Stimulated activated CD4-positive, alpha-beta T cell treated with anti-CD3 and anti-CD28 coated beads, Interleukin-2, amount 100 ng/mL, for 4 hours (primary cell): ENCODE measurements around the gene FAM117B.
"Not testable (repeated sequence)": the region's sequence is repeated elsewhere in the genome, so short reads cannot be mapped to it uniquely, and the experiment has no call there.

Experiments
- DNase-seq: peaks from one replicate; pipeline ENCODE4 v3.0.0-alpha.2; 2020; ENCODE audit warnings: low read depth

FAM117B gene

GRCh38 chr2:202760848-202761247, 126.1 kb downstream of the FAM117B start:
- DNase-seq = no peak

DNA sequence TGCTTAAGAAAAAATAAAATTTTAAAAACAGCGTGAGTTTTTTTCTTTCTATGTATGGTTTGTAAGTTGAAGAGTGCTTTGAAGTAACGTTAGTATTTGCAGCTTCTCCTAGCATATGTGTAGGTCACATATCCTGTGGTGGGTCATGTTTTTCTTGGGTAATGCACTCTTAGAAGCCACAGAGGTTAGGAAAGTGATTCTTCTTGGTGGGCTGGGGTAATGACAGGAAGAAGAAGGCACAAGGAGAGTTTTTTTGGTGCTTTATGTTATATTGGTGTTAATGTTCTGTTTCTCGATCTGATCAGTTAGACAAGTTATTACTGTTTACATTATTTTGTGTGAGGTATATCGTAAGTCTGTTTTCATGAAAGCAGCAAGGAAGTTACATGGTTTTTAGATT, 127.8 kb downstream of the FAM117B start:
- no peak for DNase-seq

DNA sequence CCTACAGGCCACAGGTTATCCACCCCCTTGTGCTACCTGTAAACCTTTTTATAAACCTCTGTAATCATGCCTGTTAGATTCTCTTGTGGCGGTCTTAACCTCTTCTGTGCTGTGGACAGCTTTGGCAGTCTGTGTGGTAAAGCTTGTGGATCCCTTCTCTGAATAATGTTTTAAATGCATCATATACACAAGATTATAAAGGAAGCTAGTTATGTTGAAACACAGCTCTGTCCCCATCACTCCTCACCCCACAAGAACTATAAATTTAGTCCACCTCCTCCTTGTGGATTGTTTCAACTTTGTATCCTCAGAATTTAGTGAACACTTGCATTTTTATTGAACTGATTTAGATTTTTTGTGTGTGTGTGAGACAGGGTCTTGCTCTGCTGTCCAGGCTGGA, 129.1 kb downstream of the FAM117B start:
- DNase-seq = no peak

- DNase-seq = no peak
Measured at GRCh38 chr2:202764991-202765390, 130.2 kb downstream of the FAM117B start.

DNA sequence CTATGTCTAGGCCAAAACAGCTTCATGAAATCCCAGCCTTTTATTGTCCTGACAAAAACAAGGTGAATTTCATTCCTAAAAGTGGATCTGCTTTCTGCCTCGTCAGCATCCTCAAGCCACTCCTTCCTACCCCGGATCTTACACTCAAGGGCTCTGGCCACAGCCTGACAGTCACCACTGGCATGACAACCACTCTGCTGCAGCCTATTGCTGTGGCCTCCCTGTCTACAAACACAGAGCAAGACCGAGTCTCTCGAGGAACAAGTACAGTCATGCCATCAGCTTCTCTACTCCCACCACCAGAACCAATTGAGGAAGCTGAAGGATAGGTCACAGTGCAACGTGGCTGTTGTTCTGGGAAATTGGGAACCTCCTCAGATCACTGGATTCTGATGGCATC, 130.7 kb downstream of the FAM117B start:
- no peak for DNase-seq

- no peak for DNase-seq
Measured at GRCh38 chr2:202768273-202768672, 133.5 kb downstream of the FAM117B start.

GRCh38 chr2:202769201-202769600, 134.4 kb downstream of the FAM117B start:
- DNase-seq = no peak

- no peak for DNase-seq
Measured at GRCh38 chr2:202771336-202771735, 136.6 kb downstream of the FAM117B start.

- DNase-seq = no peak
Measured at GRCh38 chr2:202771741-202772460, 137.1 kb downstream of the FAM117B start.

- no peak for DNase-seq
Measured at GRCh38 chr2:202773301-202773973, 138.7 kb downstream of the FAM117B start.

GRCh38 chr2:202774104-202774503, 139.3 kb downstream of the FAM117B start:
- DNase-seq = no peak

- no peak for DNase-seq
Measured at GRCh38 chr2:202778217-202778616, 143.4 kb downstream of the FAM117B start.

GRCh38 chr2:202780514-202781021, 145.8 kb downstream of the FAM117B start:
- DNase-seq = no peak

DNA sequence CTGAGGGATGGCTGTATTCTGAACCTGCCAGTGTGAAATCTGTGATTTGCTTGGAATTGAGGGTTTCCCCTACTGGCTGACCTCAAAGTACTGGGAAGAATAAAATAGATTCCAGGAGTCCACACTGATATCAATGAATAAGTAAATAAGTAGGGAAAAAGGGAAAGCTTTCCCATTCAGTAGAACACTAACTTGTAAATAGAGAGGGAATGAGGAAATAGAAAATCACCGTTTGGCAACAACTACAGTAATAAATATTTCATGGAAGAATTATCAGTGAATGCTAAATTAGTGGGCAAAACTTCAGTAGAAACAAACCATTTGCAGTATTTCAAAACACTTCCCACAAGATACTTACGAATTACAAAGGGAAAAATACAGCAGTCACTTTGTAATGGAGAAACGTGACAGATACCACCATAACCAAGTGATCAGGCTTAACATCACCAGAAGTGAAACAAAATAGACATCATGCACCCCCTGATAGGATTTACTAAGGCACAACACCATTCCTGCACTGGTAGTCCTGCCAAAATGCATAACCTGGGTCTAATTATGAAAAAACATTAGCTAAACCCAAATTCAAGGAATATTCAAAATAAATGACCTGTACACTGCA, 148.3 kb downstream of the FAM117B start:
- no peak for DNase-seq

GRCh38 chr2:202786842-202787241, 152.1 kb downstream of the FAM117B start:
- no peak for DNase-seq

DNA sequence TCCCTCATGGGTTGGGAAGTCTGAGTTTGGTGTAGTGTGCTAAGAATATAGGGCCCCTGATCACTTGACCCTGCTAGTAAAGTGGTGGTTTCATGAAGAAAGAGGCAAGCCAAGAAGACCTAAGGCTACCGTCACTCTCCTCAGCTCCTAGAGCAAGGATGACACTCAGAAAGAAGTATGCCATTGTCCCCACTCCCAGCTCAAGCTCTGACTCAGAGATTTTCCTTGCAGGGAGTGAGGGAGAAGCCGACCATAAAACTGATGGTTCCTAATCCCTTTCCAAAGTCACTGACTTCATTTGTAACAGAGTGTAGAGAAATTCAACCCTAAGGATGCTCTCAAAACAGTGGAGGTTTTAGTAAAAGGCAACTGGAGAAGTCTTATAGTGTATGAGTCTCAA, 155.9 kb downstream of the FAM117B start:
- DNase-seq = no peak

DNA sequence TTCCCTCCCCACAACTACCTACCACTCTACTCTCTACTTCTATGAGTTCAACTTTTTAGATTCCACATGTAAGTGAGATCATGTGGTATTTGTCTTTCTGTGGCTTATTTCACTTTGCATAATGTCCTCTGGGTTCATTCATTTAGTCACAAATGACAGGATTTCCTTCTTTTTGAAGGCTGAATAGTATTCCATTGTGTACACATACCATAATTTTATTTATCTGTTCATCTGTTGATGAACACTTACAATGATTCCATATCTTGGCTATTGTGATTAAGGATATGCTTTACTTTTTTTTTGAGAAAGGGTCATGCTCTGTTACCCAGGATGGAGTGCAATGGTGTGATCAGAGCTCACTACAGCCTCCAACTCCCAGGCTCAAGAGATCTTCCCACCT, 163.2 kb downstream of the FAM117B start:
- DNase-seq = no peak

DNA sequence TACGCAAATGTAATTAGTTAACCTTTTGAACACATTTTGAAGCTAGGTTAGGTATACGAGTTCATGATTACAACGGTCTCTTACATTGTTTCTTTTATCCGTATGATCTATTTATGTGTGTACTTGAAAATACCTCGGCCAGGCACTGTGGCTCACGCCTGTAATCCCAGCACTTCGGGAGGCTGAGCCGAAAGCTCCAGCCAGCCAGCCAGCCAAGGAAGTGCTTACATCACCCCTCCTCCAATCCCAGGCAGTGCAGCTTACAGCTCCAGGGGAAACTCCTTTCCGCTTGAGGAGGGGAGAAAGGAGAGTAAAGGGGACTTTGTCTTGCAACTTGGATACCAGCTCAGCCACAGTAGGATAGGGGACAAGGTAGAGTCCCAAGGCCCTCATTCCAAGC, 171.1 kb downstream of the FAM117B start:
- DNase-seq = not testable (repeated sequence)

GRCh38 chr2:202807431-202808138, 172.8 kb downstream of the FAM117B start:
- not testable (repeated sequence) for DNase-seq

DNA sequence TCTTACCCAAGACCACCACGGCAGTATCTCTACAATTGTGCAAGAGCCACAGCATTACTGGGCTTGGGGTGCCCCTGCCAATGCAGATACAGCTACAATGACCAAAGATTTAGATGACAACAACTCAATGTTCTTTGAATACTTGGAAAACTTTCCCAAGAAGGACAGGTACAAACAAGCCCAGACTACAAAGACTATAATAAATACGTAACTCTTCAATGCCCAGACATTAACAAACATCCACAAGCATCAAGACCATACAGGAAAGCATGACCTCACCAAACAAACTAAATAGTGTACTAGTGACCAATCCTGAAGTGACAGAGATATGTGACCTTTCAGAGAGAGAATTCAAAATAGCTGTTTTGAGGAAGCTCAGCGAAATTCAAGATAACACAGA, 174.0 kb downstream of the FAM117B start:
- no peak for DNase-seq

- no peak for DNase-seq
Measured at GRCh38 chr2:202813387-202813786, 178.6 kb downstream of the FAM117B start.

GRCh38 chr2:202814226-202814625, 179.5 kb downstream of the FAM117B start:
- no peak for DNase-seq
